Measurements from ENCODE around the gene AFAP1L1. TPM values are rescaled to one million over a fixed set of nuclear protein-coding genes. Genes with fewer than 3 reads are reported as not detected.

AFAP1L1 gene
- total RNA-seq, 2 experiments from 2014 or later: 0.18 to 0.55 TPM

DNA sequence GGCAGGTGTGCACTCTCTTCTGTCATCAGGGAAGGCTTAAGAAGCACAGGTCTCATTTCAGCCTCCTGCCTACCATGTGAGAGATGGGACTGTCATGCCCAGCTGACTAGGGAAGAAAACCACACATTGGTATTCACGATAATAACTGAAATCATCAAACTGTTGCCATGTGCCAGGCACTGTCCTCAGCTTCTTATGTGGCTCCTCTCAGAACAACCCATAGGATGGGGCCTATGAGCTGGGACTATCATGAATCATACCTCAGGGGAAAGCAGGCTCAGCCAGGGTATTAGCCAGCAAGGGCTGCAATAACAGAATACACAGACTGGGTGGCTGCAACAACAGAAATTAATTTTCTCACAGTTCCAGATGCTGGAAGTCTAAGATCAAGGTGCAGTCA lies 3.3 kb downstream of the AFAP1L1 start:
- H3K27ac Mint-ChIP-seq: no peak overlapping the region
- POLR2A ChIA-PET: no interaction called here
- H3K27me3 Mint-ChIP-seq: peaks cover 29% of the 10 kb centered on the region
- peaks cover 6% of the 10 kb centered on the region for H3K4me1 Mint-ChIP-seq
- intact Hi-C loops (cut with DNase I, micrococcal nuclease): loop anchor here in 1 of 2 experiments (5.0 kb wide), 1 partner anchor 453 kb away; no protein-coding TSS in a partner anchor
- no peak for ATAC-seq
- H3K36me3 Mint-ChIP-seq (ENCODE audit: low read depth): no peaks in the 10 kb centered on the region
- DNase-seq: no peak
- CTCF ChIA-PET: interaction anchor here (0.8 to 3.1 kb wide), 2 partner anchors 10 to 135 kb away, joined by 5 to 12 read pairs; no protein-coding TSS in a partner anchor
- no peak overlapping the region for H3K4me3 Mint-ChIP-seq
- H3K9me3 Mint-ChIP-seq (ENCODE audit: low read depth): no peaks in the 10 kb centered on the region

DNA sequence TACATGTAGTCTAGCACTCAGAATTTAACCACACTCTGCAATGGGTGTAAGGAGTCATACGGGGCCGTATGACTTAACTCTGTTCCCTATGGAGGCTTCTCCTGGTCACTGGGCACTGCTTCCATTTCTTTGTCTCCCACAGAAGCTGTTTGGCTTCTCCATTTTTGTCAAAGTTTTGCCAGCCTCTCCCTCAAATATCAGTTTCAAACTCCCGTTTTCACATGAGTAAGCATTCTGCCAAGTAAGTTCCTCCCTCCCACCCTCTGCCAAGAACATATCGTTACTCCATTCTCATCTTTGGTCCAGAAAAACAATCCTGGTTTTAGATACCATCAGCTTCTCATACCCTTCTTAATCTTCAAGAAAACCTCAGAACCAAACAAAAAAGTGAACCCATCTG lies 6.1 kb downstream of the AFAP1L1 start:
- peaks cover 18% of the 10 kb centered on the region for H3K27me3 Mint-ChIP-seq
- POLR2A ChIA-PET: no interaction called here

DNA sequence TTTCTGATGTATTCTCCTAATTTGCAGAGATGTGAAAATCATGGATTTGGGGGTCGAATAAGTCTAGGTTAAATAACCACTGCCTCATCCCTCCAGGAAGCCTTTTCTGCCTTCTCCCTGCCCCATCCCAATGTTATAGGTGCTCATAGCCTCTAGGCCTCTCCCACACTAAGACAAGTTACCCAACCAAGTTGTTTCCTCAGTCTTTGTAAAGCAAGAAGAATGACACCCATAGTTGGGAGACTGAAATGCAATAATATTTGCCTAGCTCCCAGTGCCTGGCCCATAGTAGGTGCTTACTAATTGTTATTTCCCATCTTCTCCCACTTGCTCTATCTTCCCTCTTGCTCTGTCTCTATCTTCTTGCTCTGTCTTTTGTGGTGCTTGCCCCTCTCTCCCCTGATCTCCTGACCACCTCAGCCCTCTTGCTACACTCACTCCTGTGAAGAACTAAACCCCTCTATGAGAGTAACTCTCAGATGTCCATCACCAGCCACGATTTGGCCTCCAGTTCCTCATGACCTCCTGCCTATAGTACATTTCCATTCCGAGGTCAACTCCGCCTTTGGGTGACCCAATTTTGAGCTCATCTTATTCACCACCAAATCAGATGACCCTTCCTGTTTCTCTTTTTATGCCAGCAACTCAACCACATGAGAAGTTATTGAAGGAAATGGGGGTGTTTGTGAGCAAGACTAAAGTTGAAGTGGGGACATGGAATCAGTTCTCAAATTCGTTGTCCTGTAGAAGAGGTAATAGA lies 7.0 kb downstream of the AFAP1L1 start:
- ChIA-PET POLR2A (no interaction called here), CTCF (interaction anchor here (0.7 to 2.0 kb wide), 6 partner anchors 8 to 546 kb away, joined by 3 to 8 read pairs (median 4); no protein-coding TSS in a partner anchor)
- peaks cover 12% of the 10 kb centered on the region for H3K27me3 Mint-ChIP-seq
- H3K4me1 Mint-ChIP-seq: no peaks in the 10 kb centered on the region
- no peak overlapping the region for H3K27ac Mint-ChIP-seq
- H3K9me3 Mint-ChIP-seq (ENCODE audit: low read depth): no peaks in the 10 kb centered on the region
- intact Hi-C loops (cut with DNase I, micrococcal nuclease): no loop called here
- no peaks in the 10 kb centered on the region for H3K36me3 Mint-ChIP-seq (ENCODE audit: low read depth)
- ATAC-seq (no peak), DNase-seq (no peak)
- no peak overlapping the region for H3K4me3 Mint-ChIP-seq

More for the DNA sequence above, 6.1 kb downstream of the AFAP1L1 start:
- intact Hi-C loops (cut with DNase I, micrococcal nuclease): no loop called here
- DNase-seq (no peak), ATAC-seq (no peak)
- Mint-ChIP-seq H3K4me3 (no peak overlapping the region), H3K27ac (no peak overlapping the region), H3K4me1 (no peaks in the 10 kb centered on the region), H3K9me3 (ENCODE audit: low read depth) (no peaks in the 10 kb centered on the region), H3K36me3 (ENCODE audit: low read depth) (no peaks in the 10 kb centered on the region)
- CTCF ChIA-PET: interaction anchor here (0.7 to 2.0 kb wide), 3 partner anchors 9 to 261 kb away, joined by 3 to 8 read pairs (median 4); no protein-coding TSS in a partner anchor

DNA sequence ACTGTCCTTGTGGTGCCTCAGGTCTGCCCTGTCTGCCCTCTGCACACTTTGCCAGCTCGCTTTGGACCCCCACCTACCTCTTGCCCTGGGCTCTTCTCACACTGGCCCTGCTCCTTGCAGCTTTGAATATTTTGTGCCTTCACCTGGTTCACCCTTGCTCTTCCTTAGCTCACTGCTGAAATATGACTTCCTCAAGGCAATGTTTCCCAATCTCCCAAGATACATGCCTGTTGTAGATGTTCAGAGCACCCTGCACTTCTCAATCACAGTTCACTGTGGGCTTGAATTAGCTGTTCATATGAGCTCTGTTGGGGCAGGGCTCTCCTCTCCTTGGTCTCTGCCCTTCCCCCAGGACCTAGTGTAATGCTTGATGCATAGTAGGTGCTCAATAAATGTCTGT lies 8.0 kb downstream of the AFAP1L1 start:
- H3K4me1 Mint-ChIP-seq: no peaks in the 10 kb centered on the region

GRCh38 chr5:149280124-149280523 lies 8.5 kb downstream of the AFAP1L1 start:
- ATAC-seq (no peak), DNase-seq (no peak)
- peaks cover 8% of the 10 kb centered on the region for H3K27me3 Mint-ChIP-seq
- no peaks in the 10 kb centered on the region for H3K9me3 Mint-ChIP-seq (ENCODE audit: low read depth)
- ChIA-PET CTCF (interaction anchor here (0.6 kb wide), 1 partner anchor 268 kb away, joined by 3 read pairs; no protein-coding TSS in a partner anchor), POLR2A (no interaction called here)
- no peaks in the 10 kb centered on the region for H3K36me3 Mint-ChIP-seq (ENCODE audit: low read depth)
- no peaks in the 10 kb centered on the region for H3K4me1 Mint-ChIP-seq
- no peak overlapping the region for H3K27ac Mint-ChIP-seq
- intact Hi-C loops (cut with DNase I, micrococcal nuclease): no loop called here
- no peak overlapping the region for H3K4me3 Mint-ChIP-seq

More for the DNA sequence above, 8.0 kb downstream of the AFAP1L1 start:
- H3K27me3 Mint-ChIP-seq: peaks cover 8% of the 10 kb centered on the region
- intact Hi-C loops (cut with DNase I, micrococcal nuclease): no loop called here
- no peak overlapping the region for H3K4me3 Mint-ChIP-seq
- no peak for DNase-seq
- no peak for ATAC-seq
- CTCF ChIA-PET: interaction anchor here (0.6 to 1.1 kb wide), 3 partner anchors 15 to 547 kb away, joined by 3 read pairs; no protein-coding TSS in a partner anchor
- H3K9me3 Mint-ChIP-seq (ENCODE audit: low read depth): no peaks in the 10 kb centered on the region
- H3K36me3 Mint-ChIP-seq (ENCODE audit: low read depth): no peaks in the 10 kb centered on the region
- H3K27ac Mint-ChIP-seq: no peak overlapping the region
- POLR2A ChIA-PET: no interaction called here

- DNase-seq: no peak
- Mint-ChIP-seq H3K27me3 (peaks cover 8% of the 10 kb centered on the region), H3K9me3 (ENCODE audit: low read depth) (no peaks in the 10 kb centered on the region), H3K4me1 (peaks cover 5% of the 10 kb centered on the region), H3K4me3 (no peak overlapping the region), H3K27ac (no peak overlapping the region), H3K36me3 (ENCODE audit: low read depth) (no peaks in the 10 kb centered on the region)
- intact Hi-C loops (cut with DNase I, micrococcal nuclease): no loop called here
- POLR2A ChIA-PET: no interaction called here
- CTCF ChIA-PET: interaction anchor here (0.6 kb wide), 1 partner anchor 25 kb away, joined by 3 read pairs; no protein-coding TSS in a partner anchor
- ATAC-seq: no peak
Measured at GRCh38 chr5:149280802-149281201, 9.1 kb downstream of the AFAP1L1 start.

DNA sequence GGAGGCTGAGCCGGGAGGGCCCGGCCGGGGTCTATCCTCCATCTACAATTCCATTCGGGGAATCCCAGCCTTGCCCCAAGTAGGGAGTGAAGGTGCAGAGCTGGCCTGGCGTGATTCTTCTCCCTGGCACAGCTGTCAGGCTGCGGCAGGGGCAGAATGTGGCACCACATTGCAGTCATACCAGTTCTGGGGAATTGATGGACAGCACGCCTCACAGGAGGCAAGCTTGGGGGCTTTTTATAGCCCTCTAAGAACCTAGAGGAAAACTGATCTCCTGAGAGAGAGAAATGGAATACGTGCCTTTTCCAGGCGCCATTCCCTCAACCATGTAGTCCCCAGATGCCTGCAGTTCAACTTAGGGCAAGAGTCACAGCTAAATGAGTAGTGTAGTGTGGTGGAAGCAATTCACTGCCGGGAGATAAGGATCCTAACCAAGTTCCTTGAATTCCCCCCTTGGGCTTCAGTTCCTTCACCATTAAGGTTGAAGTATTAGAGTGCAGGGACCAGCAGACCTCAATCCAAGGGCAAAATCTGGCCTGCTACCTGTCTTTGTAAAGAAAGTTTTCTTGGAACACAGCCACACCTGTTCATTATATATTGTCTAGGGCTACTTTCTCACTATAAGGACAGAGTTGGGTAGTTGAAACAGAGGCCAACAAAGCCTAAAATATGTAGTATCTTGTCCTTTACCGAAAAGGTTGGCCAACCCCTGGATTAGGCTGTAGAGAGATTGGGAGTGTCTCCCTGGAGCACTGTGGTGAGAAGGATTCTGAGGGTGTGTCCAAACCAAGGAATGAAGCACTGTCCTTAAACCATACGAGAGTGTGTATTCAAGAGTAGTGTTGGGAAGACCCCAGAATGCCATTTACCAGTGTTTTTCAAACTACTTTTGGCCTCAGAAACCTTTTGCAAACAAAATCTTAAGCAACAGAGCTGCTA lies 10.6 kb downstream of the AFAP1L1 start:
- no peak for DNase-seq
- no peaks in the 10 kb centered on the region for H3K9me3 Mint-ChIP-seq (ENCODE audit: low read depth)
- no peak overlapping the region for H3K27ac Mint-ChIP-seq
- no peaks in the 10 kb centered on the region for H3K36me3 Mint-ChIP-seq (ENCODE audit: low read depth)
- H3K4me1 Mint-ChIP-seq: peaks cover 6% of the 10 kb centered on the region
- H3K4me3 Mint-ChIP-seq: no peak overlapping the region
- peaks cover 7% of the 10 kb centered on the region for H3K27me3 Mint-ChIP-seq
- ChIA-PET CTCF (no interaction called here), POLR2A (no interaction called here)
- intact Hi-C loops (cut with DNase I, micrococcal nuclease): no loop called here
- ATAC-seq: no peak

DNA sequence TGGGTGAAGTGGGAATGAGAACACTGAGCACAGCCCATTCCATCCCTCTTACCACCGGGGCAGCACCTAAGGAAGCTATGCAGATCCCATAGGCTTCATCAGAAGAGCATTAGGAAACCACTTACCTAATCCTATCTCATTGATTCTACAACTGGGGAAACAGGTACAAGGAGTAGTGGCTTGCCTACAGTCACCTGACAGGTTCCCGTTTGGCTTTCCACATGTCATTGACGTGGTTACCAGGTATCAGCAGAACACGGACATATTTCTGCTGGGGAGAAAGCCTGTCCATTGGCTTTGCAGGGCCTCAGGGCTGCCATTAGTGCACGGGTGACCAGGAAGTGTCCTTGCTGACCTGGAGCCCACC lies 11.3 kb downstream of the AFAP1L1 start:
- peaks cover 6% of the 10 kb centered on the region for H3K4me1 Mint-ChIP-seq
- H3K4me3 Mint-ChIP-seq: no peak overlapping the region
- CTCF ChIA-PET: interaction anchor here (1.0 kb wide), 1 partner anchor 14 kb away, joined by 3 read pairs; no protein-coding TSS in a partner anchor
- POLR2A ChIA-PET: no interaction called here
- H3K27ac Mint-ChIP-seq: no peak overlapping the region
- H3K36me3 Mint-ChIP-seq (ENCODE audit: low read depth): no peaks in the 10 kb centered on the region
- peaks cover 4% of the 10 kb centered on the region for H3K27me3 Mint-ChIP-seq
- H3K9me3 Mint-ChIP-seq (ENCODE audit: low read depth): no peaks in the 10 kb centered on the region
- no peak for ATAC-seq
- intact Hi-C loops (cut with DNase I, micrococcal nuclease): no loop called here
- no peak for DNase-seq

DNA sequence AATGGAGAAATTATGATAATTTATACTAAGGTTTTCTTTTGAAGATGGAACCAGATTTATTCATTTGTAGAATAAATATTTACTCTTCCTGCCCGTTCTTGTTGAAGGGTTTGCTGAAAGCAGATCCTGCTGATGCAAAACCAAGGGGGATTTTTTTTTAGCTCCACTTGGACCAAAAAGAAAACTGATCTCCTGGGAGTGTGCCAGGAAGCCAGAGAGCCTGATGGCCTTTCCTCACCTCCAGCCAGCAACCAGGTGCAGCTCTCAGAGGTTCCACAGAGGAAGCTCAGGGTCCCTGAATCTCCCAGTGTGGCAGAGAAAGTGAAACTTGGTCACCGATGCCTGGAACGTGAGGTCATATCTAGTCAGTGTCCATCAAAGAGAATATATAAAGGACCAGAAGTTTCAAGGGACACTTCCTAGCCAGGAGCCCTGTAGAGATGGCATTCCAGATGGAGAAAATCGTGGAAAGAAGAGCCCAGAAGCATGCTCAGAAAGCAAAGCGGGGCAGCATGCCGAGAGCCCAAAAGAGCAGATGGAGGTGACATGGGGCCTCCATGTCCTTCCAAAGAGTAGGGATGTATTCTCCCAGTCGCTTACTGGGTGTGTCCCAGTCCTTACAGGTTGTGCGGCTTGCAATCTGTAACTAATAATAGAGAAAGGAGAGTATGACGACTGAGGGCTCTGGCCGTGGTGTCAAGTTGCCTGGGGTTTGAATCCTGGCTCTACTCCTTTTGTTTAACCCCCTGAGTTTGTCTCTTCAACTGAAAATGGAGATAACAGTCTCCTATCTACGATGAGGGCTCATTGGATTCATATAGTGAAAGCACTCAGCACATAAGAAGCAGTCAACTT lies 12.2 kb downstream of the AFAP1L1 start:
- Mint-ChIP-seq H3K27ac (no peak overlapping the region), H3K36me3 (ENCODE audit: low read depth) (no peaks in the 10 kb centered on the region), H3K4me1 (peaks cover 6% of the 10 kb centered on the region), H3K27me3 (peaks cover 2% of the 10 kb centered on the region), H3K9me3 (ENCODE audit: low read depth) (no peaks in the 10 kb centered on the region), H3K4me3 (no peak overlapping the region)
- intact Hi-C loops (cut with DNase I, micrococcal nuclease): no loop called here
- ChIA-PET POLR2A (interaction anchor here (0.6 kb wide), 2 partner anchors 50 to 365 kb away, joined by 3 to 5 read pairs; no protein-coding TSS in a partner anchor), CTCF (interaction anchor here (1.0 kb wide), 1 partner anchor 14 kb away, joined by 3 read pairs; no protein-coding TSS in a partner anchor)
- DNase-seq (no peak), ATAC-seq (no peak)

GRCh38 chr5:149284501-149284900 lies 12.8 kb downstream of the AFAP1L1 start:
- no peak for DNase-seq
- H3K27me3 Mint-ChIP-seq: peaks cover 2% of the 10 kb centered on the region
- POLR2A ChIA-PET: no interaction called here
- intact Hi-C loops (cut with DNase I, micrococcal nuclease): no loop called here
- peaks cover 6% of the 10 kb centered on the region for H3K4me1 Mint-ChIP-seq
- H3K4me3 Mint-ChIP-seq: no peak overlapping the region
- H3K36me3 Mint-ChIP-seq (ENCODE audit: low read depth): no peaks in the 10 kb centered on the region
- CTCF ChIA-PET: no interaction called here
- H3K27ac Mint-ChIP-seq: no peak overlapping the region
- no peak for ATAC-seq
- H3K9me3 Mint-ChIP-seq (ENCODE audit: low read depth): no peaks in the 10 kb centered on the region

GRCh38 chr5:149285153-149285552 lies 13.5 kb downstream of the AFAP1L1 start:
- POLR2A ChIA-PET: no interaction called here
- peaks cover 6% of the 10 kb centered on the region for H3K4me1 Mint-ChIP-seq
- no peak overlapping the region for H3K4me3 Mint-ChIP-seq
- H3K27me3 Mint-ChIP-seq: peaks cover 2% of the 10 kb centered on the region
- CTCF ChIA-PET: no interaction called here
- no peak for DNase-seq
- no peaks in the 10 kb centered on the region for H3K36me3 Mint-ChIP-seq (ENCODE audit: low read depth)
- H3K9me3 Mint-ChIP-seq (ENCODE audit: low read depth): no peaks in the 10 kb centered on the region
- intact Hi-C loops (cut with DNase I, micrococcal nuclease): no loop called here
- peak; percentile 93 for ATAC-seq
- no peak overlapping the region for H3K27ac Mint-ChIP-seq

Data from activated CD4-positive, alpha-beta T cell treated with anti-CD3 and anti-CD28 coated beads for 36 hours (primary cell).